Eye (tissue), 1 donor: ENCODE measurements around the gene ABLIM2.

Experiments used
- DNase-seq: peaks from one replicate; pipeline ENCODE4 v3.0.0-alpha.2; 2015

ABLIM2 gene

GRCh38 chr4:8192748-8193738, 34.4 kb upstream of the ABLIM2 start:
- no peak for DNase-seq

GRCh38 chr4:8191136-8191747, 32.6 kb upstream of the ABLIM2 start:
- no peak for DNase-seq

GRCh38 chr4:8189551-8190466, 31.2 kb upstream of the ABLIM2 start:
- no peak for DNase-seq

- DNase-seq: no peak
Observed at GRCh38 chr4:8188743-8189550, 30.3 kb upstream of the ABLIM2 start.

GRCh38 chr4:8188085-8188484, 29.5 kb upstream of the ABLIM2 start:
- DNase-seq: no peak

- no peak for DNase-seq
Observed at GRCh38 chr4:8185930-8186329, 27.3 kb upstream of the ABLIM2 start.

- no peak for DNase-seq
Observed at GRCh38 chr4:8185295-8185694, 26.7 kb upstream of the ABLIM2 start.

GRCh38 chr4:8184061-8184460, 25.4 kb upstream of the ABLIM2 start:
- no peak for DNase-seq

GRCh38 chr4:8182858-8183725, 24.5 kb upstream of the ABLIM2 start:
- DNase-seq: peak; percentile 50

GRCh38 chr4:8182294-8182693, 23.7 kb upstream of the ABLIM2 start:
- no peak for DNase-seq

GRCh38 chr4:8181844-8182243, 23.2 kb upstream of the ABLIM2 start:
- DNase-seq: no peak

- DNase-seq: no peak
Observed at GRCh38 chr4:8181119-8181518, 22.5 kb upstream of the ABLIM2 start.

GRCh38 chr4:8180310-8181093, 21.9 kb upstream of the ABLIM2 start:
- no peak for DNase-seq

- DNase-seq: no peak
Observed at GRCh38 chr4:8179771-8180170, 21.2 kb upstream of the ABLIM2 start.

GRCh38 chr4:8179074-8179473, 20.5 kb upstream of the ABLIM2 start:
- DNase-seq: no peak

GRCh38 chr4:8177956-8178355, 19.3 kb upstream of the ABLIM2 start:
- DNase-seq: no peak

GRCh38 chr4:8177552-8177951, 18.9 kb upstream of the ABLIM2 start:
- no peak for DNase-seq

- DNase-seq: peak; percentile 78
Observed at GRCh38 chr4:8176547-8177399, 18.2 kb upstream of the ABLIM2 start.

- DNase-seq: no peak
Observed at GRCh38 chr4:8175686-8176085, 17.1 kb upstream of the ABLIM2 start.
